OCI-LY1 (cell line): Measurements from ENCODE around the gene ATP1A4.

Experiments
- H2AFZ ChIP-seq: fragments of 200-600 bp; sonication (generic), shearing (Covaris generic); 2 replicates; pipeline ENCODE4 v1.6.0; 2014; ENCODE audit warnings: antibody characterized with exemption, mild to moderate bottlenecking, low read length
- H3F3A ChIP-seq: fragments of 200-600 bp; sonication (generic), shearing (Covaris generic); 2 replicates; pipeline ENCODE4 v1.6.0; 2014; ENCODE audit warnings: mild to moderate bottlenecking, antibody characterized with exemption, low read length, moderate library complexity; ENCODE audit not compliant: insufficient read depth
- H3K27ac ChIP-seq: fragments of 200-600 bp; sonication (generic); 2 replicates; pipeline ENCODE4 v1.5.1; 2014; ENCODE audit warnings: low read length, mixed run types, mild to moderate bottlenecking, low read depth; ENCODE audit not compliant: poor library complexity, severe bottlenecking
- H3K27me3 ChIP-seq: fragments of 200-600 bp; sonication (generic); 2 replicates; pipeline ENCODE4 v1.6.0; 2014; ENCODE audit warnings: antibody characterized with exemption, mild to moderate bottlenecking, low read length, moderate library complexity; ENCODE audit not compliant: insufficient read depth
- H3K36me3 ChIP-seq: fragments of 200-600 bp; sonication (generic); 2 replicates; pipeline ENCODE4 v1.6.1; 2014; ENCODE audit warnings: mild to moderate bottlenecking, antibody characterized with exemption, low read length, moderate library complexity, mixed read lengths; ENCODE audit not compliant: insufficient read depth
- H3K4me1 ChIP-seq: fragments of 200-600 bp; sonication (generic); 2 replicates; pipeline ENCODE4 v1.5.1; 2014; ENCODE audit warnings: mild to moderate bottlenecking, low read length, moderate library complexity; ENCODE audit not compliant: insufficient read depth, severe bottlenecking
- H3K4me2 ChIP-seq: fragments of 200-600 bp; sonication (generic), shearing (Covaris generic); 2 replicates; pipeline ENCODE4 v1.6.1; 2014; ENCODE audit warnings: low read length
- H3K4me3 ChIP-seq: fragments of 200-600 bp; sonication (generic); 2 replicates; pipeline ENCODE4 v1.5.1; 2014; ENCODE audit warnings: low read length, low read depth, mild to moderate bottlenecking, mixed read lengths; ENCODE audit not compliant: poor library complexity, severe bottlenecking
- H3K79me2 ChIP-seq: fragments of 200-600 bp; shearing (Covaris generic); 2 replicates; pipeline ENCODE4 v1.6.1; 2016; ENCODE audit warnings: mixed run types, low read length, mixed read lengths; ENCODE audit not compliant: insufficient read depth
- H3K9ac ChIP-seq: fragments of 200-600 bp; sonication (generic), shearing (Covaris generic); 2 replicates; pipeline ENCODE4 v1.6.1; 2014; ENCODE audit warnings: mild to moderate bottlenecking, low read length, mixed read lengths
- H3K9me2 ChIP-seq: fragments of 200-600 bp; sonication (generic), shearing (Covaris generic); 2 replicates; pipeline ENCODE4 v1.6.1; 2014; ENCODE audit warnings: low read depth, mild to moderate bottlenecking, low read length, mixed read lengths
- H3K9me3 ChIP-seq: fragments of 200-600 bp; shearing (Covaris generic); 2 replicates; pipeline ENCODE4 v1.6.1; 2014; ENCODE audit warnings: low read length, mixed read lengths
- H4K20me1 ChIP-seq: fragments of 200-600 bp; sonication (generic), shearing (Covaris generic); 2 replicates; pipeline ENCODE4 v1.6.0; 2016; ENCODE audit warnings: mild to moderate bottlenecking, low read length; ENCODE audit not compliant: insufficient read depth
- EZH2 ChIP-seq: fragments of 200-600 bp; sonication (generic), shearing (Covaris generic); IDR thresholded peaks from 2 replicates; pipeline ENCODE4 v1.8.0; 2017; ENCODE audit warnings: borderline replicate concordance, mixed run types, mild to moderate bottlenecking, antibody characterized with exemption, low read length, moderate library complexity, mixed read lengths
- TF ChIP-seq, protein P1 (sequence below): fragments of 200-600 bp; sonication (generic), shearing (Covaris generic); IDR thresholded peaks from 2 replicates; pipeline ENCODE4 v1.5.1; 2017; ENCODE audit warnings: mild to moderate bottlenecking, antibody characterized with exemption, low read length, moderate library complexity, mixed read lengths

ATP1A4 gene

GRCh38 chr1:160222546-160222945 lies 71.1 kb downstream of the ATP1A4 start:
- Histone ChIP-seq H3K9me2 (no peaks in the 10 kb centered on the region), H3K36me3 (peaks cover 96% of the 10 kb centered on the region), H3K79me2 (no peaks in the 10 kb centered on the region), H3K4me1 (no peaks in the 10 kb centered on the region), H3K9ac (no peak overlapping the region), H3K27ac (no peak overlapping the region), H3K4me2 (no peak overlapping the region), H3F3A (no peaks in the 10 kb centered on the region), H3K4me3 (no peak overlapping the region), H4K20me1 (no peaks in the 10 kb centered on the region), H3K27me3 (no peaks in the 10 kb centered on the region), H3K9me3 (no peaks in the 10 kb centered on the region), H2AFZ (no peak overlapping the region)
- TF ChIP-seq EZH2: no peak
- TF ChIP-seq, protein P1, sequence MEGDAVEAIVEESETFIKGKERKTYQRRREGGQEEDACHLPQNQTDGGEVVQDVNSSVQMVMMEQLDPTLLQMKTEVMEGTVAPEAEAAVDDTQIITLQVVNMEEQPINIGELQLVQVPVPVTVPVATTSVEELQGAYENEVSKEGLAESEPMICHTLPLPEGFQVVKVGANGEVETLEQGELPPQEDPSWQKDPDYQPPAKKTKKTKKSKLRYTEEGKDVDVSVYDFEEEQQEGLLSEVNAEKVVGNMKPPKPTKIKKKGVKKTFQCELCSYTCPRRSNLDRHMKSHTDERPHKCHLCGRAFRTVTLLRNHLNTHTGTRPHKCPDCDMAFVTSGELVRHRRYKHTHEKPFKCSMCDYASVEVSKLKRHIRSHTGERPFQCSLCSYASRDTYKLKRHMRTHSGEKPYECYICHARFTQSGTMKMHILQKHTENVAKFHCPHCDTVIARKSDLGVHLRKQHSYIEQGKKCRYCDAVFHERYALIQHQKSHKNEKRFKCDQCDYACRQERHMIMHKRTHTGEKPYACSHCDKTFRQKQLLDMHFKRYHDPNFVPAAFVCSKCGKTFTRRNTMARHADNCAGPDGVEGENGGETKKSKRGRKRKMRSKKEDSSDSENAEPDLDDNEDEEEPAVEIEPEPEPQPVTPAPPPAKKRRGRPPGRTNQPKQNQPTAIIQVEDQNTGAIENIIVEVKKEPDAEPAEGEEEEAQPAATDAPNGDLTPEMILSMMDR: no peak

DNA sequence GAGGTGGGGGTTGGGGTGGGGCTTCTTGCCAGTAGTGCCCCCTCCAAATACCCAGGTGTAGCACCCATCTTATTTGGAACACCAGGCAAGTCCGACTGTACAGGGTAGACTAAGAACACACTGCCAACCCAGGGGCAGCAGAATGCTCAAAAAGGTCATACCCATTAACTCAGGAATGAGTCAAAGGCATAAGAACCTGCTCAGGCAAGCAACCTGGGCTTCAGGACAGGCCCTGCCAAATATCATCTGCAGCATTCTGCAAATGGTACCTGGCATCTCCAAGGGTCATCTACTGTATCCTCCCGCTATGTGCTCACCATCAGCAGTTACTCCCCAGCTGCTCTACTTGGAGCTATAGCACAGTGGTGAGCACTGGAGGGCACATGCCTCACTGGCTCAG lies 73.2 kb downstream of the ATP1A4 start:
- no peak overlapping the region for H3K9ac ChIP-seq

GRCh38 chr1:160225345-160225744 lies 73.9 kb downstream of the ATP1A4 start:
- no peak overlapping the region for H3K9ac ChIP-seq
- no peak overlapping the region for H3K27ac ChIP-seq
- H3K4me2 ChIP-seq: no peak overlapping the region
- H3K79me2 ChIP-seq: no peaks in the 10 kb centered on the region
- no peak overlapping the region for H3K4me3 ChIP-seq
- no peaks in the 10 kb centered on the region for H3K9me2 ChIP-seq
- H2AFZ ChIP-seq: no peak overlapping the region
- no peaks in the 10 kb centered on the region for H4K20me1 ChIP-seq
- H3F3A ChIP-seq: no peaks in the 10 kb centered on the region
- no peak for TF ChIP-seq EZH2
- TF ChIP-seq, protein P1: no peak
- H3K36me3 ChIP-seq: peaks cover 93% of the 10 kb centered on the region
- H3K9me3 ChIP-seq: no peaks in the 10 kb centered on the region
- H3K27me3 ChIP-seq: no peaks in the 10 kb centered on the region
- no peaks in the 10 kb centered on the region for H3K4me1 ChIP-seq

More for the DNA sequence above, 73.2 kb downstream of the ATP1A4 start:
- Histone ChIP-seq H3K27me3 (no peaks in the 10 kb centered on the region), H3K9me3 (no peaks in the 10 kb centered on the region), H3K4me2 (no peak overlapping the region), H2AFZ (no peak overlapping the region), H3K4me1 (no peaks in the 10 kb centered on the region), H3K4me3 (no peak overlapping the region), H4K20me1 (no peaks in the 10 kb centered on the region), H3K9me2 (no peaks in the 10 kb centered on the region), H3F3A (no peaks in the 10 kb centered on the region), H3K79me2 (no peaks in the 10 kb centered on the region), H3K36me3 (peaks cover 94% of the 10 kb centered on the region), H3K27ac (no peak overlapping the region)
- no peak for TF ChIP-seq EZH2
- TF ChIP-seq, protein P1: no peak
